Liver (tissue), 9 donors: Measurements from ENCODE around the gene SNTA1. TPM values are rescaled to one million over a fixed set of nuclear protein-coding genes. Genes with fewer than 3 reads are reported as not detected.

Source experiments
- DNase-seq: peaks from one replicate; pipeline ENCODE4 v3.0.0-alpha.2; 2017; ENCODE audit warnings: low spot score
- H3K27ac ChIP-seq, 2 donors: one replicate each; pipeline ENCODE4 v1.7.0; 2013; ENCODE audit warnings: inconsistent platforms in 2 of 2, low read length in 2 of 2, control low read depth in 1 of 2, low read depth in 1 of 2, mild to moderate bottlenecking in 1 of 2
- H3K27me3 ChIP-seq, 4 donors: one replicate each; pipeline versions ENCODE4 v1.6.1 to v1.7.0; 2013; ENCODE audit warnings: low read length in 3 of 4, inconsistent platforms in 1 of 4, mild to moderate bottlenecking in 1 of 4, moderate library complexity in 1 of 4; ENCODE audit not compliant: control insufficient read depth in 4 of 4, insufficient read depth in 4 of 4
- H3K36me3 ChIP-seq, 4 donors: one replicate each; pipeline versions ENCODE4 v1.6.1 to v1.7.0; 2013; ENCODE audit warnings: low read length in 3 of 4, mild to moderate bottlenecking in 3 of 4, low read depth in 1 of 4, moderate library complexity in 1 of 4; ENCODE audit not compliant: control insufficient read depth in 4 of 4, insufficient read depth in 3 of 4
- H3K4me1 ChIP-seq, 4 donors: one replicate each; pipeline versions ENCODE4 v1.6.1 to v1.7.0; 2013; ENCODE audit warnings: low read length in 3 of 4, mild to moderate bottlenecking in 3 of 4, moderate library complexity in 1 of 4; ENCODE audit not compliant: control insufficient read depth in 4 of 4, insufficient read depth in 4 of 4
- H3K4me3 ChIP-seq, 3 donors: one replicate each; pipeline versions ENCODE4 v1.6.1 to v1.7.0; 2013; ENCODE audit warnings: low read length in 3 of 3, control low read depth in 1 of 3, low read depth in 1 of 3, mild to moderate bottlenecking in 1 of 3
- H3K9ac ChIP-seq, 2 donors: one replicate each; pipeline ENCODE4 v1.7.0; 2013; ENCODE audit warnings: low read length in 2 of 2, mild to moderate bottlenecking in 2 of 2, moderate library complexity in 2 of 2, control low read depth in 1 of 2, low read depth in 1 of 2
- H3K9me3 ChIP-seq, 4 donors: one replicate each; pipeline versions ENCODE4 v1.6.1 to v1.7.0; 2013; ENCODE audit warnings: low read length in 3 of 4; ENCODE audit not compliant: control insufficient read depth in 4 of 4
- ATF3 ChIP-seq: IDR thresholded peaks from 2 replicates; pipeline ENCODE4 v1.6.1; 2016; ENCODE audit warnings: antibody characterized with exemption
- CTCF ChIP-seq: fragments of 150-350 bp; IDR thresholded peaks from 2 replicates; pipeline ENCODE4 v1.5.1; 2017; ENCODE audit warnings: improper control_type of control experiment, low read depth, low read length; ENCODE audit not compliant: missing input control
- EGR1 ChIP-seq, 2 donors: IDR thresholded peaks; 2 replicates each; pipeline ENCODE4 v1.6.1; 2016 to 2018; ENCODE audit warnings: antibody characterized with exemption in 2 of 2, low read depth in 2 of 2
- FOXA1 ChIP-seq: IDR thresholded peaks from 2 replicates; pipeline ENCODE4 v1.6.1; 2016; ENCODE audit warnings: antibody characterized with exemption
- FOXA2 ChIP-seq: IDR thresholded peaks from 2 replicates; pipeline ENCODE4 v1.6.1; 2016; ENCODE audit warnings: antibody characterized with exemption
- GABPA ChIP-seq, 2 donors: IDR thresholded peaks in 1 of 2; conservative IDR thresholded peaks in 1 of 2; 2 replicates each; pipeline ENCODE4 v1.6.1; 2016; ENCODE audit warnings: antibody characterized with exemption in 2 of 2, mild to moderate bottlenecking in 1 of 2, moderate library complexity in 1 of 2
- HNF4A ChIP-seq, 2 donors: conservative IDR thresholded peaks; 2 replicates each; pipeline ENCODE4 v1.6.1; 2016; ENCODE audit warnings: antibody characterized with exemption in 2 of 2, mild to moderate bottlenecking in 2 of 2
- HNF4G ChIP-seq: IDR thresholded peaks from 2 replicates; pipeline ENCODE4 v1.6.1; 2016; ENCODE audit warnings: antibody characterized with exemption
- MAX ChIP-seq: IDR thresholded peaks from 2 replicates; pipeline ENCODE4 v1.6.1; 2016; ENCODE audit warnings: antibody characterized with exemption
- RAD21 ChIP-seq, 2 donors: IDR thresholded peaks; 2 replicates each; pipeline ENCODE4 v1.6.1; 2016; ENCODE audit warnings: antibody characterized with exemption in 2 of 2, mild to moderate bottlenecking in 2 of 2
- REST ChIP-seq: IDR thresholded peaks from 2 replicates; pipeline ENCODE4 v1.6.1; 2016; ENCODE audit warnings: antibody characterized with exemption, mild to moderate bottlenecking
- RXRA ChIP-seq, 2 donors: IDR thresholded peaks; 2 replicates each; pipeline ENCODE4 v1.6.1; 2017 to 2018; ENCODE audit warnings: antibody characterized with exemption in 2 of 2, mild to moderate bottlenecking in 1 of 2
- SP1 ChIP-seq: IDR thresholded peaks from 2 replicates; pipeline ENCODE4 v1.6.1; 2018; ENCODE audit warnings: antibody characterized with exemption, mild to moderate bottlenecking
- YY1 ChIP-seq: IDR thresholded peaks from 2 replicates; pipeline ENCODE4 v1.6.1; 2016; ENCODE audit warnings: antibody characterized with exemption, mild to moderate bottlenecking
- ZBTB33 ChIP-seq: IDR thresholded peaks from 2 replicates; pipeline ENCODE4 v1.6.1; 2016; ENCODE audit warnings: antibody characterized with exemption
- WGBS: extraction: QIAGEN DNeasy Blood & Tissue Kit; methylation state at CpG from one replicate; pipeline ENCODE4 v1.1.7; 2013; 5-methylcytosine and 5-hydroxymethylcytosine counted together
- polyA plus RNA-seq, 2 donors: library from polyadenylated mRNA; stranded (reverse) in 1 of 2; unstranded in 1 of 2; fragments of 200-250 nt in 1 of 2; fragments of >200 nt in 1 of 2; fragmentation: Nextera tagmentation in 1 of 2; extraction: Ambion mirVana in 1 of 2; gene quantifications; one replicate each; pipeline versions ENCODE4 v1.2.1 to v1.2.3, GENCODE V29; 2013 to 2015
- total RNA-seq, 2 donors: library from RNA; depleted of rRNA; stranded (reverse); fragments of >200 nt; gene quantifications; one replicate each; pipeline ENCODE4 v1.2.3, GENCODE V29; 2014
- donor health status: healthy.
- donor health status: healthy.
- donor health status: healthy.
- donor health status: healthy.
- donor health status: healthy.

SNTA1 gene
- total and polyA plus RNA-seq, 4 donors, result 3.8 to 9.6 (median 6.9) TPM

GRCh38 chr20:33475381-33476152 is 32.0 kb upstream of the SNTA1 start:
- no peaks in the 10 kb centered on the region for H3K27me3 ChIP-seq
- no peaks in the 10 kb centered on the region for H3K9me3 ChIP-seq
- DNase-seq, result no peak
- H3K36me3 ChIP-seq, result no peaks in the 10 kb centered on the region
- H3K9ac ChIP-seq, result no peak overlapping the region
- no peak overlapping the region for H3K27ac ChIP-seq
- WGBS, result 67% methylated on average over 14 of the region's 14 CpGs
- no peak overlapping the region for H3K4me3 ChIP-seq
- TF ChIP-seq MAX, result no peak
- TF ChIP-seq RXRA (IDR thresholded peaks at IDR 0.05), result no peak
- TF ChIP-seq RAD21 (IDR thresholded peaks at IDR 0.05), result no peak
- TF ChIP-seq ZBTB33, result no peak
- TF ChIP-seq EGR1 (IDR thresholded peaks at IDR 0.05; ENCODE audit: low read depth in 2 of 2), result no peak
- TF ChIP-seq GABPA (IDR thresholded peaks at IDR 0.05 in 1 of 2, conservative IDR thresholded peaks at IDR 0.05 in 1 of 2), result no peak
- TF ChIP-seq HNF4A (conservative IDR thresholded peaks at IDR 0.05), result no peak
- TF ChIP-seq FOXA1, result no peak
- no peak for TF ChIP-seq CTCF
- TF ChIP-seq REST, result no peak
- no peak for TF ChIP-seq HNF4G
- TF ChIP-seq YY1, result no peak
- TF ChIP-seq FOXA2, result no peak
- TF ChIP-seq ATF3, result no peak
- TF ChIP-seq SP1, result no peak
- peaks cover 0 to 2% (median 0%) of the 10 kb centered on the region in 4 donors for H3K4me1 ChIP-seq
